A673 (cell line): ENCODE data around the gene DMXL2. TPM values are rescaled to one million over a fixed set of nuclear protein-coding genes. Genes with fewer than 3 reads are reported as not detected.

Experiments used
- BruUV-seq: library from RNA; stranded (reverse); fragments of 400-500 nt; replicated peaks from 2 replicates; lab custom pipeline; 2021; lab: Mats Ljungman, UMichigan
- CTCF ChIA-PET: fragments of 300-600 bp; sonication (Branson Sonifier 250); formaldehyde crosslinking; loops from one replicate; lab custom pipeline; 2022; ENCODE audit warnings: antibody characterized with exemption; lab: Charles Lee
- POLR2A ChIA-PET: fragments of 300-600 bp; sonication (Branson Sonifier 250); formaldehyde crosslinking; loops from one replicate; lab custom pipeline; 2022; ENCODE audit warnings: antibody characterized with exemption; ENCODE audit not compliant: low non-redundant PET; lab: Charles Lee
- DNase-seq: peaks from one replicate; pipeline ENCODE4 v3.0.0-alpha.2; 2015; ENCODE audit warnings: low spot score
- H3K27ac ChIP-seq: fragments of 200-600 bp; sonication (generic); 2 replicates; pipeline ENCODE4 v1.5.1; 2016; ENCODE audit warnings: mixed run types, low read depth, mild to moderate bottlenecking, mixed read lengths, antibody characterized with exemption, low read length; ENCODE audit not compliant: poor library complexity, severe bottlenecking
- H3K27me3 ChIP-seq: fragments of 200-600 bp; sonication (generic); replicated peaks from 2 replicates; pipeline ENCODE4 v1.6.1; 2017; ENCODE audit warnings: mixed run types, low read depth, mild to moderate bottlenecking, mixed read lengths, antibody characterized with exemption, low read length; ENCODE audit not compliant: insufficient read depth, poor library complexity
- H3K36me3 ChIP-seq: fragments of 200-600 bp; sonication (generic); 2 replicates; pipeline ENCODE4 v1.6.1; 2016; ENCODE audit warnings: mixed run types, mild to moderate bottlenecking, mixed read lengths, antibody characterized with exemption, low read length; ENCODE audit not compliant: insufficient read depth, poor library complexity, severe bottlenecking
- H3K4me1 ChIP-seq: fragments of 200-600 bp; sonication (generic); 2 replicates; pipeline ENCODE4 v1.6.1; 2017; ENCODE audit warnings: mixed run types, mild to moderate bottlenecking, mixed read lengths, antibody characterized with exemption, low read length; ENCODE audit not compliant: insufficient read depth, poor library complexity, severe bottlenecking
- H3K4me3 ChIP-seq: fragments of 200-600 bp; sonication (generic); 2 replicates; pipeline ENCODE4 v1.5.1; 2016; ENCODE audit warnings: low read depth, mixed run types, mild to moderate bottlenecking, mixed read lengths, low read length; ENCODE audit not compliant: poor library complexity, severe bottlenecking
- H3K9me3 ChIP-seq: fragments of 200-600 bp; sonication (generic); 2 replicates; pipeline ENCODE4 v1.6.1; 2016; ENCODE audit warnings: mixed run types, low read depth, mild to moderate bottlenecking, mixed read lengths, antibody characterized with exemption, low read length; ENCODE audit not compliant: poor library complexity, severe bottlenecking
- EZH2 ChIP-seq: fragments of 200-600 bp; sonication (generic); IDR thresholded peaks from 2 replicates; pipeline ENCODE4 v1.6.1; 2017; ENCODE audit warnings: borderline replicate concordance, low read depth, mild to moderate bottlenecking, mixed read lengths, antibody characterized with exemption, low read length; ENCODE audit not compliant: poor library complexity, severe bottlenecking
- intact Hi-C: fragments of 100-400 bp; cut with micrococcal nuclease; formaldehyde crosslinking; loops from one replicate; pipeline ENCODE4 v1.10.0; 2022; ENCODE audit not compliant: unreplicated experiment
- total RNA-seq: library from RNA; stranded (reverse); gene quantifications from 2 replicates; pipeline ENCODE4 v1.2.3, GENCODE V29; 2021
- TF ChIP-seq, protein P1 (sequence below): fragments of 300-800, 200-600 bp; sonication (generic); conservative IDR thresholded peaks from 2 replicates; pipeline ENCODE4 v1.5.1; 2017; ENCODE audit warnings: low read depth, mild to moderate bottlenecking, antibody characterized with exemption, low read length, moderate library complexity, mixed read lengths

DMXL2 gene
- total RNA-seq, 1 experiment from 2014 or later: 23.2 TPM

DNA sequence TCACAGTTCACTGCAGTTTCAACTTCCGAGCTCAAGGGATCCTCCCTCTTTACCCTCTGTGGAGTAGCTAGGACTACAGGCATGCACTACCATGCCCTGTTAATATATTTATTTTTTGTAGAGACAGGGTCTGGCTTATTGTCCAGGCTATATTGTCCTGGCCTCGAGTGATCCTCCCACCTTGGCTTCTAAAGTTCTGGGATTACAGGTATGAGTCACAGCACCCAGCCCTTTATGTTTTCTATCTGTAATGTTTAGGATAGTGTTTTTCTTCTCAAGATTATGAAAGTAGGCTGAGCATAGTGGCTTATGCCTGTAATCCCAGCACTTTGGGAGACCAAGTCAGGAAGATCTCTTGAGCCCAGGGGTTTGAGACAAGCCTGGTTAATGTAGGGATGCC, 46.8 kb upstream of the DMXL2 start:
- DNase-seq: no peak
- Histone ChIP-seq H3K4me3 (no peak overlapping the region), H3K27ac (no peak overlapping the region), H3K27me3 (peaks cover 25% of the 10 kb centered on the region), H3K9me3 (no peaks in the 10 kb centered on the region), H3K36me3 (no peaks in the 10 kb centered on the region), H3K4me1 (no peaks in the 10 kb centered on the region)
- ChIA-PET CTCF (no interaction called here), POLR2A (no interaction called here)
- BruUV-seq: no TSS peak
- TF ChIP-seq, protein P1, sequence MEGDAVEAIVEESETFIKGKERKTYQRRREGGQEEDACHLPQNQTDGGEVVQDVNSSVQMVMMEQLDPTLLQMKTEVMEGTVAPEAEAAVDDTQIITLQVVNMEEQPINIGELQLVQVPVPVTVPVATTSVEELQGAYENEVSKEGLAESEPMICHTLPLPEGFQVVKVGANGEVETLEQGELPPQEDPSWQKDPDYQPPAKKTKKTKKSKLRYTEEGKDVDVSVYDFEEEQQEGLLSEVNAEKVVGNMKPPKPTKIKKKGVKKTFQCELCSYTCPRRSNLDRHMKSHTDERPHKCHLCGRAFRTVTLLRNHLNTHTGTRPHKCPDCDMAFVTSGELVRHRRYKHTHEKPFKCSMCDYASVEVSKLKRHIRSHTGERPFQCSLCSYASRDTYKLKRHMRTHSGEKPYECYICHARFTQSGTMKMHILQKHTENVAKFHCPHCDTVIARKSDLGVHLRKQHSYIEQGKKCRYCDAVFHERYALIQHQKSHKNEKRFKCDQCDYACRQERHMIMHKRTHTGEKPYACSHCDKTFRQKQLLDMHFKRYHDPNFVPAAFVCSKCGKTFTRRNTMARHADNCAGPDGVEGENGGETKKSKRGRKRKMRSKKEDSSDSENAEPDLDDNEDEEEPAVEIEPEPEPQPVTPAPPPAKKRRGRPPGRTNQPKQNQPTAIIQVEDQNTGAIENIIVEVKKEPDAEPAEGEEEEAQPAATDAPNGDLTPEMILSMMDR: no peak
- no peak for TF ChIP-seq EZH2
- intact Hi-C loops: no loop called here

DNA sequence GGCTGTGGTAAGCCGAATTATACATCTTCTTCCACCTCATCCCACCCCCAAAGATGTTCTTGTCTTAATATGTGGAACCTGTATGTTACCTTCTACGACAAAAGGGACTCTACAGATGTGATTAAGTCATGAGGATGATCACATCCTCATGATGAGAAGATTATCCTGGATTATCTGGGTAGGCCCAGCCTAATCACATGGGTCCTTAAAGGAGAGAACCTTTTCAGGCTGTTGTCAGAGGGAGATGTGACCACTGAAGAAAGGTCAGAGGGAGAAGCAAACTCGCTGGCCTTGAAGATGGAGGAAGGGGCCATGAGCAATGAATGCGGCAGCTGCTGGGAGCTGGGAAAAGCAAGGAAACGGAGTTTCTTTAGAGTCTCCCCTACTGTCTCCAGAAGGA, 45.9 kb upstream of the DMXL2 start:
- H3K36me3 ChIP-seq: no peaks in the 10 kb centered on the region
- peaks cover 25% of the 10 kb centered on the region for H3K27me3 ChIP-seq
- no peak for DNase-seq
- no peak overlapping the region for H3K4me3 ChIP-seq
- no TSS peak for BruUV-seq
- ChIA-PET POLR2A (no interaction called here), CTCF (no interaction called here)
- TF ChIP-seq, protein P1: no peak
- no peak for TF ChIP-seq EZH2
- intact Hi-C loops: no loop called here
- H3K4me1 ChIP-seq: no peaks in the 10 kb centered on the region
- H3K9me3 ChIP-seq: no peaks in the 10 kb centered on the region
- no peak overlapping the region for H3K27ac ChIP-seq

DNA sequence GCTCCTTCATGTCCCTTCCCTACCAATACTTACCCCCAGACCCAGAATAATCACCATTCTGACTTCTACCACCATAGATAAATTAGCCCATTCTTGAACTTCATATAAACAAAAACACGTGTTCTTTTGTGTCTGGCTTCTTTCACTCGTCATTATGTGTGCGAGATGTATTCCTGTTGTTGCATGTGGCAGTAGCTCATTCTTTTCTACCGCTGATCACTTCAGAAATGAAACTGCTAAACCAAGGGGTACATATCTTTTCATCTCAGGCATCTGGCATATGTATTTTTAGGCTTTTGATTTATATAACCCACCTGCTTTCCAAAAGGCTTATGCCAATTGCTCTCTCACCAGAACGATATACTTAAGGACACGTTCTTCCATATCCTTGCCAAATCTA, 44.9 kb upstream of the DMXL2 start:
- BruUV-seq: no TSS peak
- CTCF ChIA-PET: no interaction called here
- no peak for TF ChIP-seq EZH2
- TF ChIP-seq, protein P1: no peak
- POLR2A ChIA-PET: no interaction called here
- Histone ChIP-seq H3K4me3 (no peak overlapping the region), H3K36me3 (no peaks in the 10 kb centered on the region), H3K27ac (no peak overlapping the region), H3K9me3 (no peaks in the 10 kb centered on the region), H3K27me3 (peaks cover 18% of the 10 kb centered on the region), H3K4me1 (no peaks in the 10 kb centered on the region)
- intact Hi-C loops: no loop called here
- no peak for DNase-seq
